HG02763 (cell line): ENCODE results near the gene LACTBL1.
"Not testable (repeated sequence)": the region's sequence is repeated elsewhere in the genome, so short reads cannot be mapped to it uniquely, and the experiment has no call there.

ENCODE experiments used
- ATAC-seq: cut with Tn5 transposase; IDR thresholded peaks from one replicate; pipeline ENCODE4 v1.9.1; 2021; ENCODE audit warnings: mild to moderate bottlenecking, moderate library complexity; ENCODE audit not compliant: unreplicated experiment

LACTBL1 gene

GRCh38 chr1:22949822-22950331 lies 22.8 kb downstream of the LACTBL1 start:
- no peak for ATAC-seq

- ATAC-seq: not testable (repeated sequence)
These were observed 27.5 kb downstream of the LACTBL1 start for GRCh38 chr1:22945171-22945570.

- no peak for ATAC-seq
These were observed 28.2 kb downstream of the LACTBL1 start for GRCh38 chr1:22944346-22945055.

- no peak for ATAC-seq
These were observed 31.4 kb downstream of the LACTBL1 start for GRCh38 chr1:22941257-22941656.

- ATAC-seq: no peak
These were observed 36.0 kb downstream of the LACTBL1 start for GRCh38 chr1:22936681-22937080.

- no peak for ATAC-seq
These were observed 37.2 kb downstream of the LACTBL1 start for GRCh38 chr1:22935433-22935832.

- no peak for ATAC-seq
These were observed 39.7 kb downstream of the LACTBL1 start for GRCh38 chr1:22932803-22933470.

GRCh38 chr1:22930240-22930912 lies 42.3 kb downstream of the LACTBL1 start:
- no peak for ATAC-seq

- no peak for ATAC-seq
These were observed 47.6 kb downstream of the LACTBL1 start for GRCh38 chr1:22925111-22925510.

- no peak for ATAC-seq
These were observed 50.0 kb downstream of the LACTBL1 start for GRCh38 chr1:22922640-22923039.

- no peak for ATAC-seq
These were observed 51.1 kb downstream of the LACTBL1 start for GRCh38 chr1:22921452-22922126.

- ATAC-seq: no peak
These were observed 51.8 kb downstream of the LACTBL1 start for GRCh38 chr1:22920734-22921451.

GRCh38 chr1:22920026-22920733 lies 52.5 kb downstream of the LACTBL1 start:
- no peak for ATAC-seq

GRCh38 chr1:22919341-22920025 lies 53.2 kb downstream of the LACTBL1 start:
- no peak for ATAC-seq

- ATAC-seq: no peak
These were observed 54.0 kb downstream of the LACTBL1 start for GRCh38 chr1:22918644-22919043.

GRCh38 chr1:22917989-22918388 lies 54.7 kb downstream of the LACTBL1 start:
- no peak for ATAC-seq

GRCh38 chr1:22916471-22916820 lies 56.2 kb downstream of the LACTBL1 start:
- no peak for ATAC-seq

- no peak for ATAC-seq
These were observed 56.7 kb downstream of the LACTBL1 start for GRCh38 chr1:22915816-22916470.

GRCh38 chr1:22915231-22915630 lies 57.4 kb downstream of the LACTBL1 start:
- no peak for ATAC-seq
